Stimulated activated CD4-positive, alpha-beta T cell treated with anti-CD3 and anti-CD28 coated beads, Interleukin-1b, Interleukin-23, amount 100 ng/mL, for 4 hours (primary cell): ENCODE measurements around the gene ARHGAP23.

Source experiments
- DNase-seq, 2 donors: peaks; one replicate each; pipeline ENCODE4 v3.0.0-alpha.2; 2020; ENCODE audit warnings: low read depth in 2 of 2

ARHGAP23 gene, protein sequence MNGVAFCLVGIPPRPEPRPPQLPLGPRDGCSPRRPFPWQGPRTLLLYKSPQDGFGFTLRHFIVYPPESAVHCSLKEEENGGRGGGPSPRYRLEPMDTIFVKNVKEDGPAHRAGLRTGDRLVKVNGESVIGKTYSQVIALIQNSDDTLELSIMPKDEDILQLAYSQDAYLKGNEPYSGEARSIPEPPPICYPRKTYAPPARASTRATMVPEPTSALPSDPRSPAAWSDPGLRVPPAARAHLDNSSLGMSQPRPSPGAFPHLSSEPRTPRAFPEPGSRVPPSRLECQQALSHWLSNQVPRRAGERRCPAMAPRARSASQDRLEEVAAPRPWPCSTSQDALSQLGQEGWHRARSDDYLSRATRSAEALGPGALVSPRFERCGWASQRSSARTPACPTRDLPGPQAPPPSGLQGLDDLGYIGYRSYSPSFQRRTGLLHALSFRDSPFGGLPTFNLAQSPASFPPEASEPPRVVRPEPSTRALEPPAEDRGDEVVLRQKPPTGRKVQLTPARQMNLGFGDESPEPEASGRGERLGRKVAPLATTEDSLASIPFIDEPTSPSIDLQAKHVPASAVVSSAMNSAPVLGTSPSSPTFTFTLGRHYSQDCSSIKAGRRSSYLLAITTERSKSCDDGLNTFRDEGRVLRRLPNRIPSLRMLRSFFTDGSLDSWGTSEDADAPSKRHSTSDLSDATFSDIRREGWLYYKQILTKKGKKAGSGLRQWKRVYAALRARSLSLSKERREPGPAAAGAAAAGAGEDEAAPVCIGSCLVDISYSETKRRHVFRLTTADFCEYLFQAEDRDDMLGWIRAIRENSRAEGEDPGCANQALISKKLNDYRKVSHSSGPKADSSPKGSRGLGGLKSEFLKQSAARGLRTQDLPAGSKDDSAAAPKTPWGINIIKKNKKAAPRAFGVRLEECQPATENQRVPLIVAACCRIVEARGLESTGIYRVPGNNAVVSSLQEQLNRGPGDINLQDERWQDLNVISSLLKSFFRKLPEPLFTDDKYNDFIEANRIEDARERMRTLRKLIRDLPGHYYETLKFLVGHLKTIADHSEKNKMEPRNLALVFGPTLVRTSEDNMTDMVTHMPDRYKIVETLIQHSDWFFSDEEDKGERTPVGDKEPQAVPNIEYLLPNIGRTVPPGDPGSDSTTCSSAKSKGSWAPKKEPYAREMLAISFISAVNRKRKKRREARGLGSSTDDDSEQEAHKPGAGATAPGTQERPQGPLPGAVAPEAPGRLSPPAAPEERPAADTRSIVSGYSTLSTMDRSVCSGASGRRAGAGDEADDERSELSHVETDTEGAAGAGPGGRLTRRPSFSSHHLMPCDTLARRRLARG (N-terminal part only)

GRCh38 chr17:38428112-38428642, at the start of gene ARHGAP23:
Gene ARHGAP23, plus strand, starts transcription at chr17:38428464. Its CDS starts 22 bp downstream, at chr17:38428486.
- peak; percentile 25 to 36 for DNase-seq

GRCh38 chr17:38379448-38379847, 48.8 kb upstream of the ARHGAP23 start:
- no peak for DNase-seq

GRCh38 chr17:38395090-38395489, 33.2 kb upstream of the ARHGAP23 start:
- no peak for DNase-seq

- no peak for DNase-seq
Observed at GRCh38 chr17:38397227-38397626, 31.0 kb upstream of the ARHGAP23 start.

DNA sequence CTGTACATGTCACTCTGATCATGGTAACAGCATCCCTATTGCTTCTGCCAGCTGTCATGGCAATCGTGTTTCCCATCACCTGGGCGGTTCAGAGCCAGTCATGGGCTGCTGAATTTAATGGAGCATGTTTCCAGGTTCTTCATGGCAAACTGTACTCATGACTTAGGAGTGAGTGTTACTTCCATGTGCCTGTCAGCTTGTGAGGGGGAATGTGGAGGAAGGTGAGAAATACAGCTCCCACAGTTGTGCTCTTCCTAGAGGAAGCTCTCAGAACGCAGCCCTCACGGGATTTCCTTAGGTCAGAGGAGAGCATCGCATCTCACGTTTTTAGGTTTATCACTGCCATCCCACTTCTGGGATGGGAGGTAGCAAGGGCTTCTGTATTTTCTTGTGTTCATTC, 28.0 kb upstream of the ARHGAP23 start:
- DNase-seq, result no peak

- DNase-seq, result no peak
Observed at GRCh38 chr17:38401459-38401858, 26.8 kb upstream of the ARHGAP23 start.

DNA sequence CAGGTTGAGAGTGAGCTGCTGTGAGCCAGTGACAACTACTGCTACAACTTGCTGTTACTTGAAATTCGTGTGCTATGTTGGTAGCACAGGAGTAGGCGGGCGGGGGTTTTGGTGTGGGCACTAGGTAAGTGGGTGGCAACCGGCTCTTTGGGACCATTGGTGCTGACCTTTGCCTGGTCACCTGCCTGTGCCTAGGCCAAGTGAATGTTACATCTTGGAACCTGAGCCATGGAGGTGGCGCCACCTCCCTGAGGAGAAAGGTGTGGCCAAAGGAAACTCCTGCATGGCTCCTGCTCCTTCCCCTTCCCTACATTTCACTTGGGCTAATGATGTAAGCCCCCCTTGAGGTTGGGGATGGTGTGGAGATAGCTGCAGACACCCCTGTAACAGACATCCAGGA, 25.4 kb upstream of the ARHGAP23 start:
- DNase-seq, result no peak

DNA sequence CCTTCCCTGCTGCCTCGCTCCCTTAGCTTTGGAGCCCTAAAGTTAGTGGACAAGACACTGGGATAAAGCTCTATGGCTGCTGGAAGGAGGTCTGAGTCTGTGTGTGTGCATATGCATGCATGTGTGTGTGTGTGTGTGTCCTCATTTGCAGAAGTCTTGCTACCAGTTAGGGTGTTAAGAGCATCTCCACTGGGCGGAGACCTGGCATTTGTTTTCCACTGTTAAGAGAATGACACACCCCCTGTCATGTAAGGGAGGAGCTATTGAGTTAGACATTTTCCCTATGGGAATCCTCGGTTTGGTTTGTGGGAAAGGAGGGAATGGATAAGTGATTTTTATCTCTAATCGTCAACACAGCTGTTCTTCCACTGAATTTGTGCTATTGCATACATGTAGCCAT, 24.8 kb upstream of the ARHGAP23 start:
- no peak for DNase-seq

- DNase-seq, result no peak
Observed at GRCh38 chr17:38404174-38404943, 23.9 kb upstream of the ARHGAP23 start.

GRCh38 chr17:38405654-38406053, 22.6 kb upstream of the ARHGAP23 start:
- no peak for DNase-seq

- DNase-seq, result no peak
Observed at GRCh38 chr17:38410201-38410600, 18.1 kb upstream of the ARHGAP23 start.

- no peak for DNase-seq
Observed at GRCh38 chr17:38415250-38416194, 12.7 kb upstream of the ARHGAP23 start.

- no peak for DNase-seq
Observed at GRCh38 chr17:38416840-38417209, 11.4 kb upstream of the ARHGAP23 start.

- no peak for DNase-seq
Observed at GRCh38 chr17:38417210-38417951, 10.9 kb upstream of the ARHGAP23 start.

- no peak for DNase-seq
Observed at GRCh38 chr17:38418062-38418692, 10.1 kb upstream of the ARHGAP23 start.

- DNase-seq, result no peak
Observed at GRCh38 chr17:38418693-38419507, 9.4 kb upstream of the ARHGAP23 start.

- DNase-seq, result no peak
Observed at GRCh38 chr17:38419508-38419981, 8.7 kb upstream of the ARHGAP23 start.
